Measurements from ENCODE around the gene GRK2. TPM values are rescaled to one million over a fixed set of nuclear protein-coding genes. Genes with fewer than 3 reads are reported as not detected.
A peak's percentile ranks its signal among the peaks of the same experiment; 100 is the strongest.

Gene GRK2
- total RNA-seq, 1 donor from 2014 or later, result 92.7 TPM

DNA sequence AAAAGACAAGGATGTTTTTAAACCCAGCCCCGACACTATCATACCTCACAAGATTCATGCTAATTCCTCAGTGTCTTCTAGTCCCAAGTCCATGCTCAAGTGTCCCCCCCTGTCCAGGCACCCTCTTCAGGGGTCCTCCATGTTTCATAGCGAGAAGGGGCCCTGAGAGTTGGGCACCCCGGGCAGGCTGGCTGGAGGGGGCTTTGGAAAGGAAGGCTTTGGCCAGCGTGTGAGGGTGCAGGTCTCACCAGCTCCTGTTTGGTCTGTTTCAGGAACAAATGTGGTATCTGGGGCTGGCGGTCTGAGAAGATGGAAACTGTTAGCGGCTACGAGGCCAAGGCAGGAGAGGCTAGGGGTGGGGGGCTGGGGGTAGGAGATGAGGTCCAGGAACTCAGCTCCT is 32.5 kb downstream of the GRK2 start:
- H3K36me3 Mint-ChIP-seq (ENCODE audit: low read depth, unreplicated experiment), result peaks cover 27% of the 10 kb centered on the region
- peak overlapping the region; percentile 54 for H3K4me3 Mint-ChIP-seq (ENCODE audit: unreplicated experiment)
- peaks cover 7% of the 10 kb centered on the region for H3K4me1 Mint-ChIP-seq (ENCODE audit: unreplicated experiment)
- H3K27me3 Mint-ChIP-seq (ENCODE audit: unreplicated experiment), result peaks cover 16% of the 10 kb centered on the region
- no peak for DNase-seq (ENCODE audit: low spot score)
- no peak overlapping the region for H3K27ac Mint-ChIP-seq (ENCODE audit: unreplicated experiment)
- TF ChIP-seq, protein P1, sequence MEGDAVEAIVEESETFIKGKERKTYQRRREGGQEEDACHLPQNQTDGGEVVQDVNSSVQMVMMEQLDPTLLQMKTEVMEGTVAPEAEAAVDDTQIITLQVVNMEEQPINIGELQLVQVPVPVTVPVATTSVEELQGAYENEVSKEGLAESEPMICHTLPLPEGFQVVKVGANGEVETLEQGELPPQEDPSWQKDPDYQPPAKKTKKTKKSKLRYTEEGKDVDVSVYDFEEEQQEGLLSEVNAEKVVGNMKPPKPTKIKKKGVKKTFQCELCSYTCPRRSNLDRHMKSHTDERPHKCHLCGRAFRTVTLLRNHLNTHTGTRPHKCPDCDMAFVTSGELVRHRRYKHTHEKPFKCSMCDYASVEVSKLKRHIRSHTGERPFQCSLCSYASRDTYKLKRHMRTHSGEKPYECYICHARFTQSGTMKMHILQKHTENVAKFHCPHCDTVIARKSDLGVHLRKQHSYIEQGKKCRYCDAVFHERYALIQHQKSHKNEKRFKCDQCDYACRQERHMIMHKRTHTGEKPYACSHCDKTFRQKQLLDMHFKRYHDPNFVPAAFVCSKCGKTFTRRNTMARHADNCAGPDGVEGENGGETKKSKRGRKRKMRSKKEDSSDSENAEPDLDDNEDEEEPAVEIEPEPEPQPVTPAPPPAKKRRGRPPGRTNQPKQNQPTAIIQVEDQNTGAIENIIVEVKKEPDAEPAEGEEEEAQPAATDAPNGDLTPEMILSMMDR (IDR thresholded peaks at IDR 0.05; ENCODE audit: unreplicated experiment), result no peak
- H3K9me3 Mint-ChIP-seq (ENCODE audit: unreplicated experiment), result no peaks in the 10 kb centered on the region

- Mint-ChIP-seq H3K27me3 (ENCODE audit: unreplicated experiment) (peaks cover 16% of the 10 kb centered on the region), H3K4me3 (ENCODE audit: unreplicated experiment) (no peak overlapping the region), H3K9me3 (ENCODE audit: unreplicated experiment) (no peaks in the 10 kb centered on the region), H3K36me3 (ENCODE audit: low read depth, unreplicated experiment) (peaks cover 23% of the 10 kb centered on the region), H3K4me1 (ENCODE audit: unreplicated experiment) (peaks cover 7% of the 10 kb centered on the region), H3K27ac (ENCODE audit: unreplicated experiment) (no peak overlapping the region)
- TF ChIP-seq, protein P1 (IDR thresholded peaks at IDR 0.05; ENCODE audit: unreplicated experiment), result no peak
- no peak for DNase-seq (ENCODE audit: low spot score)
These were observed 33.4 kb downstream of the GRK2 start for GRCh38 chr11:67299471-67300191.

DNA sequence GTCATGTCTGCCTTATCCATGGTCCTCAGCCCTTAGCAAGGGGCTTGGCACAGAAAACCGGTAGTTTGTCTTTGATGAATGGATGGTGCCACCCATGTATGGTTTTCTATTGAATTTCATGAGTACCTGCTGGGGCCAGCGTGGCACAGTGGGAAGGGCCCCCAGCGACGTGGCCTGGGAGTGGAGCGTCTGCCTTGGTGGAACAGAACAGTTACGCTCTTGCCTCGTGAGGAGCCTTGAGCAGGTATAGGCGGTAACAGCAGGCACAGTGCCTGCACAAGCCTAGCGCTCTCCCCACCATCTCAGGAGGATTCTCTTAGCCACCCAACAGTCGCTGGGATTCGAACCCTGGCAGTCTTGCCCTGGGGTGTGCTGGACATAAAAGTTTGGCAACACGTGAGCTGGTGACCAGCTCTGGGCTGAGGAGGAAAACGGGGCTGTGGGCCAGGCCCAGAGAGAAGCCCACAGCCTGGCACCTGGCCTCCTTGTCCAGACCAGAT is 34.0 kb downstream of the GRK2 start:
- Mint-ChIP-seq H3K27ac (ENCODE audit: unreplicated experiment) (no peak overlapping the region), H3K4me3 (ENCODE audit: unreplicated experiment) (no peak overlapping the region), H3K27me3 (ENCODE audit: unreplicated experiment) (peaks cover 16% of the 10 kb centered on the region), H3K36me3 (ENCODE audit: low read depth, unreplicated experiment) (peaks cover 23% of the 10 kb centered on the region), H3K4me1 (ENCODE audit: unreplicated experiment) (peaks cover 7% of the 10 kb centered on the region), H3K9me3 (ENCODE audit: unreplicated experiment) (no peaks in the 10 kb centered on the region)
- DNase-seq (ENCODE audit: low spot score), result no peak
- TF ChIP-seq, protein P1 (IDR thresholded peaks at IDR 0.05; ENCODE audit: unreplicated experiment), result no peak

GRCh38 chr11:67300756-67301312 is 34.6 kb downstream of the GRK2 start:
- Mint-ChIP-seq H3K27ac (ENCODE audit: unreplicated experiment) (no peak overlapping the region), H3K9me3 (ENCODE audit: unreplicated experiment) (no peaks in the 10 kb centered on the region), H3K4me1 (ENCODE audit: unreplicated experiment) (peaks cover 7% of the 10 kb centered on the region), H3K27me3 (ENCODE audit: unreplicated experiment) (peaks cover 20% of the 10 kb centered on the region), H3K36me3 (ENCODE audit: low read depth, unreplicated experiment) (peaks cover 21% of the 10 kb centered on the region), H3K4me3 (ENCODE audit: unreplicated experiment) (no peak overlapping the region)
- no peak for DNase-seq (ENCODE audit: low spot score)
- TF ChIP-seq, protein P1 (IDR thresholded peaks at IDR 0.05; ENCODE audit: unreplicated experiment), result no peak

- Mint-ChIP-seq H3K27ac (ENCODE audit: unreplicated experiment) (no peak overlapping the region), H3K36me3 (ENCODE audit: low read depth, unreplicated experiment) (peaks cover 15% of the 10 kb centered on the region), H3K27me3 (ENCODE audit: unreplicated experiment) (peaks cover 23% of the 10 kb centered on the region), H3K4me1 (ENCODE audit: unreplicated experiment) (peaks cover 7% of the 10 kb centered on the region), H3K9me3 (ENCODE audit: unreplicated experiment) (no peaks in the 10 kb centered on the region), H3K4me3 (ENCODE audit: unreplicated experiment) (no peak overlapping the region)
- DNase-seq (ENCODE audit: low spot score), result no peak
- TF ChIP-seq, protein P1 (IDR thresholded peaks at IDR 0.05; ENCODE audit: unreplicated experiment), result no peak
These were observed 35.1 kb downstream of the GRK2 start for GRCh38 chr11:67301313-67301921.

Measured in endothelial cell (in vitro differentiated cells).